SW 1271 (cell line): Measurements from ENCODE around the gene PIAS1.
"Not testable (repeated sequence)": the region's sequence is repeated elsewhere in the genome, so short reads cannot be mapped to it uniquely, and the experiment has no call there.

ENCODE experiments used
- DNase-seq, 2 experiments: peaks; one replicate each; lab custom pipeline; 2025; lab: John Stamatoyannopoulos, UW

PIAS1 gene

DNA sequence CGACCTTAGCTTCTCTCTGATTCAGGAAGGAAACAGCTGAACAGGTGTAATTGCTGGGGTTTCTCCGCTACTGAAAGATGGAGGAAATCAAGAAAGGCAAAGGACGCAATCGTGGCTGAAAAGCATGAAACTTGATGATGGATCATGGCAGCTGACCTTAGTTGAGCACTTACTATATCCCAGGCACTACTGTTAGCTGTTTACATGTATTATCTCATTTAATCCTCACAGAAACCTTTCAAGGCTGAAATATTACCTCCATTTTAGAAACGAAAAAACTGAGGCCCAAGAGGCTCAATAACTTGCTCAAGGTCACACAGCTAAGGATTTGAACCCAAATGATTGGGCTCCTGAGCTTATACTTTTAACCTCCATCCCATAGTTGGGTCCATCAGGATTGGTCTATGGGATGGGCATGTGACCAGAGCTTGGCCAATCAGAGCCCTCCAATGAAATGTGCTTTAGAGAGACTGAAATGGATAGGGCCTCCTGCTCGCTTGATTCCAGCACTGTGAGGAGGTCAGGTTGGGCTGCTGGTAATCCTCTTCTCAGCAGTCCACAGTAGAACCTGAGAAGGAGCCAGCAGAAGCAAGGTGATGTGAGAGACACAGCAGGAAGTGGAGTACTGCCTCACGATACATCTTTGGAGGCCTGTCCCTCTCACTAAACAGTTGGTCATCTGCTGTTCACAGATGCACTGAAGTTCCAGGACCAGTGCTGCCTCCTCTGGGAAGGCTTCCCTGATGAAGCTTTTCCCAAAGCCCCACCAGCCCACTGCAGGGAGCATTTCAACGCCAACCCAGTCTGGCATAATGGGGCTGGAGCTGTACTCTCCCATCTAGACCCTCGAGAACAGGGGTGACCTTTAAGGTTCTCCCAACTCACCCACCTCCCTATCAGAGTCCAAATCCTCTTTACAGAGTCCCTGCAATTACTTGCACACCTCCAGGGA is 165.0 kb downstream of the PIAS1 start:
- no peak for DNase-seq

DNA sequence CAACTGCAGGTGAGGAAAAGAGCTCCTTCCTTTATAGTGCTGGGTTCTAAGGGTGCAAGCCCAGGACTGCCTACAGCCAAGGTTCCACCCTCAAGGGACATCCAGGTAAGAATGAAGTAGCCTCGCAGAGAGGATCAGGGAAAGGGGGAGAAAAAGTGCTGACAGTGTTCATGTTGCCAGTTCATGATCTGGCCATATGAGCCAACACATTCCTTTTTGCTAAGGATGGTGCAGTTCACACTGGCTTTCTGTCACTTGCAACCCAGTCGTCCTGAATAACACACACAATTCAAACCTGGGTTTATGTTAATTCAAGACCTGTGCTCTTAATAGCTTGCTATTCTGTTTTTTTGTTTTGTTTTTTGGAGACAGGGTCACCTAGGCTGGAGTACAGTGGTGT is 166.4 kb downstream of the PIAS1 start:
- no peak for DNase-seq

DNA sequence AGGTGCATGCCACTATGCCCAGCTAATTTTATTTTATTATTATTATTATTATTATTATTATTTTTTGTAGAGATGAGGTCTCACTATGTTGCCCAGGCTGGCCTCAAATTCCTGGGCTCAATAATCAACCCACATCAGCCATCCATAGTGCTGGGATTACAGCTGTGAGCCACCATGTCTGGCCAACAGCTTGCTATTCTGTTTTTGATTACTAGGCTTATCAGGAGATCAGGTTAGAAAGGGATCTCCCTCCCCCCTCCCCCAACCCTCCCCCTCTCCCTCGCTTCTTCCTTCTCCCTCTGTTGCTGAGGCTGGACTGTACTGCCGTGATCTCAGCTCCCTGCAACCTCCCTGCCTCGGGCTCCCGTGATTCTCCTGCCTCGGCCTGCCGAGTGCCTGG is 166.9 kb downstream of the PIAS1 start:
- DNase-seq, result no peak

DNA sequence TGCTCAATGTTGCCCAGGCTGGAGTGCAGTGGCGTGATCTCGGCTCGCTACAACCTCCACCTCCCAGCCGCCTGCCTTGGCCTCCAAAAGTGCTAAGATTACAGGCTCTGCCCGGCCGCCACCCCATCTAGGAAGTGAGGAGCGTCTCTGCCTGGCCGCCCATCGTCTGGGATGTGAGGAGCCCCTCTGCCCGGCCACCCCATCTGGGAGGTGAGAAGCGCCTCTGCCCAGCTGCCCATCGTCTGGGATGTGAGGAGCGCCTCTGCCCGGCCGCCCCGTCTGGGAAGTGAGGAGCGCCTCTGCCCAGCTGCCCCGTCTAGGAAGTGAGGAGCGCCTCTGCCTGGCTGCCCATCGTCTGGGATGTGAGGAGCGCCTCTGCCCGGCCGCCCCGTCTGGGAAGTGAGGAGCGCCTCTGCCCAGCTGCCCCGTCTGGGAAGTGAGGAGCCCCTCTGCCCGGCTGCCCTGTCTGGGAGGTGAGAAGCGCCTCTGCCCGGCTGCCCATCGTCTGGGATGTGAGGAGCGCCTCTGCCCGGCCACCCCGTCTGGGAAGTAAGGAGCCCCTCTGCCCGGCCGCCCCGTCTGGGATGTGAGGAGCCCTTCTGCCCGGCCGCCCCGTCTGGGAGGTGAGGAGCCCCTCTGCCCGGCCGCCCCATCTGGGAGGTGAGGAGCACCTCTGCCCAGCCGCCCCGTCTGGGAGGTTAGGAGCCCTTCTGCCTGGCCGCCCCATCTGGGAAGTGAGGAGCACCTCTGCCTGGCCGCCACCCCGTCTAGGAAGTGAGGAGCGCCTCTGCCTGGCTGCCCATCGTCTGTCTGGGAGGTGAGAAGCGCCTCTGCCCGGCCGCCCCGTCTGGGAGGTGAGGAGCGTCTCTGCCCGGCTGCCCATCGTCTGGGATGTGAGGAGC is 167.7 kb downstream of the PIAS1 start:
- not testable (repeated sequence) for DNase-seq

DNA sequence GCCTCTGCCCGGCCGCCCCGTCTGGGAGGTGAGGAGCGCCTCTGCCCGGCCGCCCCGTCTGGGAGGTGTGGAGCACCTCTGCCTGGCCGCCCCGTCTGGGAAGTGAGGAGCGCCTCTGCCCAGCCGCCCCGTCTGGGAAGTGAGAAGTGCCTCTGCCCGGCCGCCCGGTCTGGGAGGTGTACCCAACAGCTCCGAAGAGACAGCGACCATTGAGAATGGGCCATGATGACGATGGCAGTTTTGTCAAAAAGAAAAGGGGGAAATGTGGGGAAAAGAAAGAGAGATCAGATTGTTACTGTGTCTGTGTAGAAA is 168.3 kb downstream of the PIAS1 start:
- not testable (repeated sequence) for DNase-seq

DNA sequence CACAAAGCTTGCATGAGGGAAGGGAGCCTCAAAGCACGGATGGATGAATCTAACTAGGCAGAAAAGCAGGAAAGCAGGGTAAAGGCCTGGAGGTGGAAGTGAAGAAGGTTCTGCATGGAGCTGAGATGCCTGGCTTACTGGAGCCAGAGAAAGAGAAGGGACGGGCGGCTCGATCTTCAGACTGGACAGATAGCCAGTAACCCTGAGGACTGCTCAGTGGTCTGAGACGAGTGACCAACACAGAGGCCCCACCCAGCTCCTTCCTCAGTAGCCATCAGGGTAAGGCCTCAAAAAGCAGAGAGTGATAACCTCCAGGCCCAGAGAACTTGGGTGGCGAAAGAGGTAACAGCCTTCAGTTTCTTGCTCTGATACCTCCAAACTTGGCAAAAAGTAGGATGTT is 169.1 kb downstream of the PIAS1 start:
- DNase-seq, result no peak

DNA sequence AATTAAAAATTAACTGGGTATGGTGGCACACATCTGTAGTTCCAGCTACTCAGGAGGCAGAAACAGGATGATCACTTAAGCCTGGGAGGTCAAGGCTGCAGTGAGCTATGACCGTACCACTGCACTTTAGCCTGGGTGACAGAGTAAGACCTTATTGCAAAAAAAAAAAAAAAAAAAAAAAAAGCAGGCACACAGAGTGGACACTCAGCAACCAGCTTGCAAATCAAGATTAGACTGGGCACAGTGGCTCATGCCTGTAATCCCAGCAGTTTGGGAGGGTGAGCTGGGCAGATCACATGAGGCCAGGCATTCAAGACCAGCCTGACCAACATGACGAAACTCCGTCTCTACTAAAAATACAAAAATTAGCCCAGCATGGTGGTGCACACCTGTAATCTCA is 170.0 kb downstream of the PIAS1 start:
- DNase-seq, result no peak

DNA sequence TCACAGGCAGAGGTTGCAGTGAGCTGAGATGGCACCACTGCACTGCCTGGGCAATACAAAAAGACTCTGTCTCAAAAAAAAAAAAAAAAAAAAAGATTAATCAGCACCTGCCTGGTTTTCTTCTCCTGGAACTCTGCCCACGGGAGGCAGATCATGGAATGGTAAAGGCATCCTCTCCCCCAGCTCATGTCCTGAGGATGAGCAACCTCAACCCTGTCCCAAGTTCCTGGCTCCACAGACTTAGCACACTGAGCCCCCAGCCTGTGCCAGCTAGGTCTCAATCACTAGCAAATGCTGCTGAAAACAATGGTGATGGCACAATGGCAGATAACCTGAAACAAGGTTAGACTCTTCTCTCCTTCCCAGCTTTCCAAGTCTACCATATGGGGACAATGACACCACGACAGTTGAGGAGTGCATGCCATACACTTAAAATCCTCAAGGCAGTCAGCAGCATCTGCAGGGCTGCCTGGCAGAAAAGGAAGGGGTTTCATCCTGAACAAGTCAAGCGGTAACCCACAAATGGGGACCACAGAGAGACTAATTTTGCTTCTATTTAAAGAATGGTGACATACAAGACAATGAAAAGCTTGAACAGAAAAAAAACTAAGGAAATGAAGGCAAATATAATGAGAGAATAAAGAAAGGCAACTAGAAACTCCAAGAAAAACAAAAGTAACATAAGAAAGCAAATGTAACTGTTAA is 170.6 kb downstream of the PIAS1 start:
- no peak for DNase-seq

DNA sequence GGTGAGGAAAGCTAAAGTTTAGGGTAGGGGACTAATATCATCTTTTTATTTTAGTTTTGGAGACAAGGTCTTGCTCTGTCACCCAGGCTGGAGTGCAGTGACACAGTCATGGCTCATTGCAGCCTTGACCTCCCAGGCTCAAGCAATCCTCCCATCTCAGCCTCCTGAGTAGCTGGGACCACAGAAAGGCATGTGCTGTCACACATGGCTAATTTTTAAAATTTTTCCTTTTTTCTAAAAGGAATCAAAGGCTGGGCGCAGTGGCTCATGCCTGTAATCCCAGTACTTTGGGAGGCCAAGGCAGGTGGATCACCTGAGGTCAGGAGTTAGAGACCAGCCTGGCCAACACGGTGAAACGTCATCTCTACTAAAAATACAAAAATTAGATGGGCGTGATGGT is 171.3 kb downstream of the PIAS1 start:
- DNase-seq, result not testable (repeated sequence)

DNA sequence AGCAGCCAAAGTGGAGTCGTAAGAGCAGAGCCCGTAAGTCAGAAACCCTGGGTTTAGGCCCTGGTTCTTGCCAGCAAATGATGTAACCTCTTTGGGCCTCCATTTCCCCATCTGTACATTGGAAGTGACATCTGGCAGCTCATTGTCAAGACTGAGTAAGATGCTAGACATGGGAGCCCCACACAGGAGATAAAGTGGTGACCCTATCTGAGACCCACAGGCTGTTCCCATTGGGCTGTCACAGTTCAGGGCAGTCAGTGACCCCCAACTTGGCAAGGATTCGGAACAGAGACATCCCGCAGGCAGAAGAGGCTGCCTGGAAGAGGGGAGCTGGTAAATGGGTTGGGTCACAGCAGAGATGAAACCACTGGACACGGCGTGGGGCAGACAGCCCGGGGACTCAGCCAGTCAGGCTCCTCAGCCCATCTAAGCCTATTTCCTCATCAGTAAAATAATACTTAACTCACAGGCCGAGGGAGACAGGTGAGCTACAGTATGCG is 173.6 kb downstream of the PIAS1 start:
- DNase-seq, result no peak

DNA sequence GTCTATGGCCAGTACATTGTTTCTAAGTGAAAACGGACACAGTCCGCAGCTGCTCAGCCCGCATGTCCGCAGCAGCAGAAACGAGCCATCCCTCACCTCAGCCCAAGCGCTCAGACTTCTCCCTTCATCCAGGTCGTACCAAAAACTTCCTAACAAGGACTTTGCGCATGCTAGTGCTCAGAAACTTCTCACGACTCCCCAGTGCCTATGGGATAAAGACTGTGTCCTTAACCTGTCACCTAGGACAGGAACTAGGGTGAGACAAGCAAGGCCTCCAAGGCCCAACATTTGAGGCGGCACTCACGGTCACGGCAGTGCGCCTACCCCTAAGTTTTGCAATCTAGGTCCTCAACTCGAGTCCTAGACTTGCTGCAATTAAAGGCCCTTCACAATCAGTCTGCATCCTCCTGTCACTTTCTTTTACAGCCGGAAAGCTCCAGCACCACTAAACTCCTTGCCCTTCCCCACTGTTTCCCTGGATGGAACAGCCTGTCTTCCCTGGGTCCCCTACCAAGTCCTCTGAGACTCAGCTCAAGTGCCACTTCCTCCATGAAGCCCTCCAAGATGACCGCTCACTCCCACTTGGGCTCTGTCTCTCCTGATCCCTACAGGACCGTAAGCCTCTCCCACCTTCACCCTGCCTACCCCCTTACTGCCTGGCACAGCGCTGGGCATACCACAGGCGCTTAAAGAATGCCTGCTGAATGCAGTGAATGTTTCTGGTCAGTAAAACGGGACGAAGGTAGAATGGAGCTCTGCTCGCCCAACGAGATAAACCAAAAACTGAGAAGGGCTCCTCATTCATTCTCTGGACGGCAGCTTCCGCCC is 174.2 kb downstream of the PIAS1 start:
- DNase-seq, result no peak

DNA sequence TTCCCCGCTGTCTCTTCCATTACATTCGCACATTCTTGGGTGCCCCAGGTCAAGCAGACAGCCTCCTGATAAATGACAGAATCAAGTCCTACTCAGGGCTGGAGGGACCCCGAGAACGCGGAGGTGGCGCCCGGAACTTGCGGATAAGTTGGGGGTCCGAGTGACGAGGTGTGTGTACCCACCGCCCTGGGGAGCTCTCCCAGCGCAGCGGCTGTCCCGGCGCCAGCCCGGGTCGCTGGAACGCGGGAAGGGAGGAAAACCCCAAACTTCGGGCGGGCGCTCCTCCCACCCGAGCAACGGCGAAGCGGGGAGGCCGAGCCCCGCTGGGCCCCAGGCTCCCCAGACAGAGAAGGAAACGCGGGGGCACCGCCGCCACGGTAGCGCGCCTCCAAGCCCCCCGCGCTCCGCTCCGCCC is 174.9 kb downstream of the PIAS1 start:
- no peak for DNase-seq

DNA sequence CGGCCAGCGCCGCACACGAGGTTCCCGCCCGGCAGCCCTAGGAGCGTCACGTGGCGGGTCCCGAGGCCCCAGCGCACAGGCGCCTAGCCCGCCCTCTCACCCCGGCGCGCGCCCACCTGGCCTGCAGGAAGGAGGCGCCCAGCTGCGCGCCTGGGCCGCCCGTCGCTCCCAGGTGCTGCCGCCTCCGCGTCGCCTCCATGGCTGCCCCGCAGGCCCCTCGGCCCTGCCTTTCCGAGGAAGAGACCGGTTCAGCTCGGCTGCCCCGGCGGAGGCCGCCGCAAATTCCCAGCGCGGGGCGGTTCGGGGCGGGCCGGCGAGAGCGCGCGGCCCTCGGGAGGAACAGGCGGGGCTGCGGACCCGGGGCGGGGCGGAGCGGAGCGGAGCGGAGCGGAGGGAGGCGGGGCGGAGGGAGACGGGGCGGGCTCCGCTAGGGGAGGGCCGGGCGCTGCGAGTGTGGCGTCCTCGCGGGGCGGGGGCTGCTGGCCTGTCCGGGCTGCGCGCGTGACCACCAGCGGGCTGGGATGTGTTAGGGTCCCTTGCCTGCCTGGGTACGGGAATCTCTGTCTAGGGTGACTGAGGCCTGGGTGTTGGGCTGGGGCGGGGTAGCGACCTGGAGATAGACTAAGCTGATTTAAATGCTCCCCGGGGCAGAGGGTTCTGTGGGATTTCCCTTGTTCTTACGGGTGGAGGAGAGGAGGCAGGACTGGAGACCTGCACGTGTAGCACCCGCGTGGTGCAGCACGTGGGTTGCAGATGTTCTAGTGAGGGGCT is 175.5 kb downstream of the PIAS1 start, which contains the start of gene CLN6:
Gene CLN6 (minus strand): TSS at position 343 of the 771 bp plus-strand sequence. CDS start 144 bp downstream, at position 199.
- DNase-seq, result peak; percentile 57 to 74

DNA sequence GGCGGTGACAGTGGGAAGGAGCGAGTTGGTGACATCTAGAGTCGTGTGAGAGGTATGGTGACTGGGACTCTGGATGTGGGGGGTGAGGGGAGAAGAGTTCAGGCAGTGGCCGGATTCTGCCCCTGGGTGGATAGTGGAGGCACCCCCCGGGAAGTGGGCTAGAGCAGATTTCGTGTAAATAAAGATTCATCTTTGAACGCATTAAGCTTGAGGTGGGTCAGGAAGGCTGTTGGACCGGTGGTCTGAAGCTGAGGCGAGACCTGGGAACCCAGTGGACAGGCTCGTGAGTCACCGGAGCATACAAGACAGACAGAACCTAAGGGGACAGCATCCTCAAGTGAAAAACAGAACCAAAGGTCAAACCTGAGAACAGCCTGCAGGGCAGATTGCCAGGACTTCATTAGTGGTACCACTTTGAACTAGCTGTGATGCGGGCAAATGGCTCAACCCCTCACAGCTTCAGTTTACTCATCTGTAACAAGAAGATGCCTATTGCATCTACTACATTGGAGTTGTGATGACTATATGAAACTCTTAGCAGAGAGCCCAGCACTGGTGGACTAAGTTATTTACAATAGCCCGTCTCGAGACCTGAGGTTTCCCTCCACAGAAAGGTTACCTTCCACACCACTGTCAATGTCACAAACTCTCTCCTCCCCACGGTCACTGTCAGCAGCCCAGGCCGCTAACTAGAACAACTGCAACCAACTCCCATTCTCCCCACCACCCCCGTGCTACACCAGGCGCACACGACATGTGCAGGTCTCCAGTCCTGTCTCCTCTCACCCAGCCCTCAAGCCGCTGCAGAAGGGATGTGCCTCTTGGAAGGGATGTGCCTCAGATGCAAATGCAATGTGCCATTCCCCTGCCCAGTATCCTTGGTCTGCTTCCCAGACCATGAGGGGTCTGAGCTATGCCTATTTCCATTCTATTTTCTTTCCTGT is 176.3 kb downstream of the PIAS1 start:
- no peak for DNase-seq

DNA sequence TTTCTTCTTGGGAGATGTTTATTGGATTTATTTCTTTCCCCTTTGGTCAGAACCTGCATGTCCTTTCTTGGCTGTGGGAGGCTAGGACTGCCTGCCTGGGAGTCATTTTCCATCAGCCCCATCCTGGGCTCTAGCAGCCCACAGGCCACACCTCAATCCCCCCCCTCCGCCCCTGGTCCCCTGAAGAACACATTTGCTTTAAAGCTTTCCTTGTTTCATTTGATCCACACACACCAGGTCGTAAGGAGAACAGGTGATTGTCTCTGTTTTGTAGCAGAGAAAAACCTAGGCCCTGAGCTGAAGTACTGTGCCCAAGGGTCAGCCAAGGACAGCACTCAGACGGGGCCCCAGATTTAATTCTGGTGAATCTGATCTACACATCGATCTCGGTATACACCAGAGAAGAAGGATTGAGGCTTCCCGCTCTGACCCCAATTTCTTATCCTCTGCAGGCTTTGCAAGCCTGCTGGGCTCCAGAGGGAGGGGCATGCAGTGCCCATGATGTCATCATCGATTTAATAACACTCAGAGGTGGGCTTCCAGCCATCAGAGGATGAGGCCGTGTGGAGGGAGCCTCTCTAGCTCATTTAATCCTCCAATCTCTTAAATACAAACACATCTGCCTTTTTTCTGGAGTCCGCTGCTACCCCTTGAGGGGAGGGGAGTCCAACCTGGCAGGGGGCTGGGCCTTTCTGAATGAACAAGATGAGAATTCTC is 177.1 kb downstream of the PIAS1 start:
- DNase-seq, result no peak

DNA sequence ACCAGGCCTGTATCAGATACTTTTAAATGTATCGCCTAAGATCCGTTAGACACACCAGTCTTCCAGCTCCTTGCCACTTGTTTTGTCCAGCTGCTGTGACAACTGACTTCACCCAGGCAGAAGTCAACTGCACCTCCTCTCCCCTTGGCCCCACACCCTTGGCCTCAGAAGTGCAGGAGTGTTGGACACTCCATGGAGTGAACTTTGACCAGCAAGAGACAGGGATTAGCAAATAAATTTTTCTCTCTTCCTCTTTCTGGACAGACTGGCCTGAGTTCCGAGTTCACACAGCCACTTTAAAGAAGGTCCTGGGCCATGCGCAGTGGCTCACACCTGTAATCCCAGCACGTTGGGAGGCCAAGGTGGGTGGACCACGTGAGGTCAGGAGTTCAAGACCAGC is 178.3 kb downstream of the PIAS1 start:
- no peak for DNase-seq

DNA sequence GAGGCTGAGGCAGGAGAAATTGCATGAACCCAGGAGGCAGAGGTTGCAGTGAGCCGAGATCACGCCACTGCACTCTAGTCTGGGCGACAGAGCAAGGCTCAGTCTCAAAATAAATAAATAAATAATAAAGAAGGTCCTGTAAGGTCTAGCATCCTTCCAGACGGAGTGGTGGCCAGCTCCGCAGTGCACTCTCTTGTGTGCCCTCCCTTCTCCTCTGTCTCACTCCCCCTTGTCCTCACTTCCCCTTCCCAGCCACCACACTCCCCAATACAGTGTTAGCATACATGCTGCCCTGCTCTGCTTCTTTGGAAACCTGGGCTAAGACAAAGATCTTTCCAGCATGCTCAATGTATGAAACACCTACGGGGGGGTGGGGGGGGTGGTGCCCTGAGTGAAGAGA is 178.8 kb downstream of the PIAS1 start:
- no peak for DNase-seq

DNA sequence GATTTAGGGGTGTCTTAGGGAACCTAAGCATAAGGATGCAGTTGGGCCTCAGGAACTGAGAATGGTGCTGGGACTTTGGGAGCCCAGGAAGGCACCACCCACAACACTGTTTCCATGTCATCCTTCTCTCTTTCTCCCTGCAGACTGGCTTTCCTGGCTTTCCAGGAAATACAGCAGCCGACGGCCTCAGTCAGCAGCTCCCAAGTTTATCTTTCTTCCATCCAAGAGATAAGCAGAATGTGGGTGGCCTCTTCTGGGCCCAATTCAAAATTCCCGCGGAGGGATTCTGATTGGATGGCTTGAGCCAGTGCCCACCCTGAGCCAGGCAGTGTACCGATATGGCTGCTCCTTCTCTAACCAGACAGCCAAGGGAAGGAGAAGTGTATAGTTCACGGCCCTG is 179.9 kb downstream of the PIAS1 start:
- no peak for DNase-seq

DNA sequence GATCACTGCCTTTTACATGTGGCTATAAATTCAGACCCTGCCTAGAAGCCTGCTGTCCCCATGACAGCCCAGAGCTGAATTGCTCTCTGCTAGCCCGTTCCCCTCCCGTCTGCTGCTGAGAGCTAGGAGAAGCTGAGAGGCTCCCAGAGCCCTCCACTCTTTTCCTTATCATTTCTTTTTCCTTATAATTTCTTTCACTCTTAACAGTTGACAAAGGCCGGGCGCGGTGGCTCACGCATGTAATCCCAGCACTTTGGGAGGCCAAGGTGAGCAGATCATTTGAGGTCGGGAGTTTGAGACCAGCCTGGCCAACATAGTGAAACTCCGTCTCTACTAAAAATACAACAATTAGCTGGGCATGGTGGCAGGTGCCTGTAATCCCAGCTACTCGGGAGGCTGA is 180.4 kb downstream of the PIAS1 start:
- not testable (repeated sequence) for DNase-seq
